Thoracic aorta (tissue), 2 donors: ENCODE results near the gene PRKCB. TPM values are rescaled to one million over a fixed set of nuclear protein-coding genes. Genes with fewer than 3 reads are reported as not detected.

Experiments used
- ATAC-seq: fragments of 150-250 bp; one replicate; pipeline ENCODE4 v1.8.0; 2017; ENCODE audit warnings: low read depth; ENCODE audit not compliant: insufficient number of reproducible peaks, low FRiP score
- DNase-seq: peaks from one replicate; pipeline ENCODE4 v3.0.0-alpha.2; 2020; ENCODE audit warnings: low spot score
- H3K27ac ChIP-seq, 2 donors: fragments of 200-600 bp; sonication (generic); 1 replicate in 1 of 2; 2 replicates in 1 of 2; pipeline ENCODE4 v1.5.1; 2016; ENCODE audit warnings: mild to moderate bottlenecking in 2 of 2, moderate library complexity in 2 of 2
- H3K27me3 ChIP-seq: fragments of 200-600 bp; sonication (generic); replicated peaks from 2 replicates; pipeline ENCODE4 v1.6.0; 2016; ENCODE audit warnings: mild to moderate bottlenecking; ENCODE audit not compliant: insufficient read depth
- H3K36me3 ChIP-seq: fragments of 200-600 bp; sonication (generic); one replicate; pipeline ENCODE4 v1.5.1; 2016
- H3K4me1 ChIP-seq, 2 donors: fragments of 200-600 bp; sonication (generic); 1 replicate in 1 of 2; 2 replicates in 1 of 2; pipeline versions ENCODE4 v1.5.1 to v1.6.0; 2016; ENCODE audit warnings: low read depth in 2 of 2, mild to moderate bottlenecking in 1 of 2; ENCODE audit not compliant: control insufficient read depth in 1 of 2
- H3K4me3 ChIP-seq: fragments of 200-600 bp; sonication (generic); 2 replicates; pipeline ENCODE4 v1.5.1; 2016; ENCODE audit warnings: mild to moderate bottlenecking
- H3K9me3 ChIP-seq: fragments of 200-600 bp; sonication (generic); 2 replicates; pipeline ENCODE4 v1.5.1; 2016
- CTCF ChIP-seq: fragments of 200-600 bp; sonication (generic); IDR thresholded peaks from one replicate; pipeline ENCODE4 v1.5.1; 2019; ENCODE audit warnings: antibody characterized with exemption
- total RNA-seq, 2 donors: library from RNA; depleted of rRNA; stranded (reverse); fragments of >200 nt; gene quantifications; one replicate each; pipeline versions ENCODE4 v1.1.0 to v1.2.3, GENCODE V29; 2016

Gene PRKCB
- total RNA-seq, 2 donors from 2014 or later: 3.4 to 7.5 TPM

GRCh38 chr16:24087891-24088410, 252.2 kb downstream of the PRKCB start:
- no peaks in the 10 kb centered on the region for H3K36me3 ChIP-seq
- no peak for TF ChIP-seq CTCF
- peaks cover 11% of the 10 kb centered on the region for H3K9me3 ChIP-seq
- H3K27me3 ChIP-seq: no peaks in the 10 kb centered on the region
- H3K4me3 ChIP-seq: no peak overlapping the region
- ATAC-seq (no peak), DNase-seq (no peak)
- H3K27ac ChIP-seq: no peak overlapping the region
- no peaks in the 10 kb centered on the region for H3K4me1 ChIP-seq

GRCh38 chr16:24088767-24089166, 253.0 kb downstream of the PRKCB start:
- Histone ChIP-seq H3K4me3 (no peak overlapping the region), H3K27ac (no peak overlapping the region), H3K4me1 (no peaks in the 10 kb centered on the region), H3K36me3 (no peaks in the 10 kb centered on the region), H3K9me3 (peaks cover 11% of the 10 kb centered on the region), H3K27me3 (no peaks in the 10 kb centered on the region)
- ATAC-seq (no peak), DNase-seq (no peak)
- no peak for TF ChIP-seq CTCF

GRCh38 chr16:24091125-24091524, 255.3 kb downstream of the PRKCB start:
- H3K9me3 ChIP-seq: peaks cover 11% of the 10 kb centered on the region
- DNase-seq (no peak), ATAC-seq (no peak)
- no peaks in the 10 kb centered on the region for H3K36me3 ChIP-seq
- H3K27me3 ChIP-seq: no peaks in the 10 kb centered on the region
- no peak for TF ChIP-seq CTCF
- H3K27ac ChIP-seq: no peak overlapping the region
- no peaks in the 10 kb centered on the region for H3K4me1 ChIP-seq
- no peak overlapping the region for H3K4me3 ChIP-seq

GRCh38 chr16:24093049-24093448, 257.3 kb downstream of the PRKCB start:
- H3K9me3 ChIP-seq: peaks cover 11% of the 10 kb centered on the region
- DNase-seq (no peak), ATAC-seq (no peak)
- no peaks in the 10 kb centered on the region for H3K36me3 ChIP-seq
- H3K27ac ChIP-seq: no peak overlapping the region
- H3K27me3 ChIP-seq: no peaks in the 10 kb centered on the region
- H3K4me3 ChIP-seq: no peak overlapping the region
- H3K4me1 ChIP-seq: no peaks in the 10 kb centered on the region
- no peak for TF ChIP-seq CTCF

GRCh38 chr16:24094660-24095059, 258.9 kb downstream of the PRKCB start:
- H3K9me3 ChIP-seq: peaks cover 11% of the 10 kb centered on the region
- no peaks in the 10 kb centered on the region for H3K4me1 ChIP-seq
- DNase-seq (no peak), ATAC-seq (no peak)
- H3K4me3 ChIP-seq: no peak overlapping the region
- TF ChIP-seq CTCF: no peak
- no peaks in the 10 kb centered on the region for H3K27me3 ChIP-seq
- no peaks in the 10 kb centered on the region for H3K36me3 ChIP-seq
- H3K27ac ChIP-seq: no peak overlapping the region
